ENCODE data around the gene SMAD5.

SMAD5 gene

DNA sequence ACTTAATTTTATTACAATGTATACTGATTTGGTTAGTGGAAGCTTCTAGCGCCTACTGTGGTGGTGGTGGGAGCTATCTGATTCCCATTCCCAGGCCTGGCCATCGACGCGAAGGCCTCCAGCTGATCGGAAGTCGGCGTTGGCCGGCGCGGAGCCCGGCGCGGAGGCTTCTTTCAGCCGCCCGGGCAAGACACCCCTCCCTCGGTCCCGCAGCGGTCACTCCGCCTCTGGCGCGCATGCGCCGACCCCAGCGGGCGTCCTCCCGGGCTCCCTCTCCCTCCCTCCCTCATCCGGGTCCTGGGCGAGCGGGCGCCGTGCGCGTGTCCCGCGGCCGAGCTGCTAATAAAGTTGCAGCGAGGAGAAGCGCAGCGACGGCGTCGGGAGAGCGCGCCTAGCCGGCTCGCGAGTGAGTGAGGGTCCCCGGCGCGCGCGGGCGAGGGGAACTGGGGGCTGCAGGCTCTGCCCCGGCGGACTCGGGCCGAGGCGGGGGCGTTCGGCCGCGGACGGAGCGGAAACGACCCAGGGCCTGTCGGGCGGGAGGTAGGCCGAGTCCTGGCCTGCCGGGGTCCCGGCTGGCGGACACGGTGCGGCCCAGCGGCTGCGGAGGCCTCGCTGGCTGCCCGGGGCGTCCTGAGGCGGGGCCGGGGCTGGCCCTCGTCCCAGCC lies at the start of gene SMAD5:
Gene SMAD5, plus strand, starts transcription at position 289 of the 665 bp plus-strand sequence. CDS start 20,916 bp downstream, outside the sequence.
- peak; percentile 84 for DNase-seq

DNA sequence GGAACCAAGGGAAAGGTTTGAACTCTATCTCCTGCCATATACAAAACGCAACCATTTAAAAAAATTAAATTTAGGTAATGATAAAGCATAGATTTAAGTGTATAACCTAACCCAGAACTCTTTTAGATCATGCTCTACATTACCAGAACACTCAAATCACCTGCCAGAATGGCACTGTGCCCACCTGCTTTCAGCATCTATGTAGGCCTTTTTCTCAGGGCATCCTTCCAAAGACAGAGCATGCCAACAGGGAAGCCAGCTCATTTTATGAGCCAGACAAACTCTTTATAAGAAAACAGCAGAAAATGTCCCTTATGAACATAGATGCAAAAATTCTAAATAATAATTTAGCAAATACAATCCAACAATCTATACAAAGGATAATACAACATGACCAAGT lies 47.9 kb upstream of the SMAD5 start:
- peak; percentile 13 for DNase-seq

DNA sequence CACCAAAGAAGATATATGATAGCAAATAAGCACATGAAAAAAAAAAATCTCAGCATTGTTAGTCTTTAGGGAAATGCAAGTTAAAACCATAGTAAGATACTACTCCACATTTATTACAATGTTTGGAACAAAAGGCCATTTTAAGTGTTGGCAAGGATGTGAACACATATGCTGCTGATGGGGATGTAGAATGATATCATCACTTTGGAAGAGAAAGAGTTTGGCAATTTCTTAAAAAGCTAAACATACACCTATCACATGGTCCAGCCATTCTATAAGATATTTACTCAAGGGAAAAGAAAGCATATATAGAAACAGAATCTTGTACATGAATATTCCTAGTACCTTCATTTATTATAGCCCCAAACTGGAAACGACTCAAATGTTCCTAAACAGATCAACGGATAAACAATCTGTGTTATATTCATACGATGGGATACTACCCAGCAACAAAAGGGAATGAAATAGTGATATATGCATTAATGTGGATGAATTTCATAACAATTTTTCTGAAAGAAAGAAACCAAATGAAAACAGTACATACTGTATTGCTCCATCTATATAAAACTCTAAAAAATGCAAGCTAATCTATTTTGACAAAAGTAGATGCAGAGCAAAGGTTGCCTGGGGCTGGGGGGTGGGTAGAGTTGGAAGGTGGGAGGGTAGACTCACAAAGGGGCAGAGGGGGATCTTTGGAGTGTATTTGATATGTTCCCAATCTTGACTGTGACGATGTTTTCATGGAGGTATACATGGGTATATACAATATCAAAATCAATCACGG lies 45.7 kb upstream of the SMAD5 start:
- no peak for DNase-seq

- DNase-seq: no peak
Observed at GRCh38 chr5:136087961-136088871, 44.4 kb upstream of the SMAD5 start.

- no peak for DNase-seq
Observed at GRCh38 chr5:136089791-136090190, 42.9 kb upstream of the SMAD5 start.

DNA sequence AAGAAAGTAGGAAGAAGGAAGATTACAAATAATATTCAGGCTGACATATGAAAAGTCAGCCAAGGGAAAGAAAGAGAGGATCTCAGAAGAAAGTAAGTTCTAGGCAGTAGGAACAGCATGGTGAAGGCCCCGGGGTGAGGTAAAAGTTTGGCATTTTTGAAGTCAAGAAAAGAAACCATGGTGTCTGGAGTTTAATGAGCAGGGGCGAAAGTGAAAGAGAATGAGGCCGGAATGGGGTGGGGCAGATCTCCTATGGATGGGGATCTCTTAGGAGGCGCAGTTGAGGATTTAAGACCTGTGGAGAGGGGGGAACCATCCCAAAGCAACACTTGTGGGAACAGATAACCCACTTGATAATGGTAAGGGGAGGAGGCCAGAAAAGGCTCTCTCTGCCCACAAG lies 42.3 kb upstream of the SMAD5 start:
- no peak for DNase-seq

DNA sequence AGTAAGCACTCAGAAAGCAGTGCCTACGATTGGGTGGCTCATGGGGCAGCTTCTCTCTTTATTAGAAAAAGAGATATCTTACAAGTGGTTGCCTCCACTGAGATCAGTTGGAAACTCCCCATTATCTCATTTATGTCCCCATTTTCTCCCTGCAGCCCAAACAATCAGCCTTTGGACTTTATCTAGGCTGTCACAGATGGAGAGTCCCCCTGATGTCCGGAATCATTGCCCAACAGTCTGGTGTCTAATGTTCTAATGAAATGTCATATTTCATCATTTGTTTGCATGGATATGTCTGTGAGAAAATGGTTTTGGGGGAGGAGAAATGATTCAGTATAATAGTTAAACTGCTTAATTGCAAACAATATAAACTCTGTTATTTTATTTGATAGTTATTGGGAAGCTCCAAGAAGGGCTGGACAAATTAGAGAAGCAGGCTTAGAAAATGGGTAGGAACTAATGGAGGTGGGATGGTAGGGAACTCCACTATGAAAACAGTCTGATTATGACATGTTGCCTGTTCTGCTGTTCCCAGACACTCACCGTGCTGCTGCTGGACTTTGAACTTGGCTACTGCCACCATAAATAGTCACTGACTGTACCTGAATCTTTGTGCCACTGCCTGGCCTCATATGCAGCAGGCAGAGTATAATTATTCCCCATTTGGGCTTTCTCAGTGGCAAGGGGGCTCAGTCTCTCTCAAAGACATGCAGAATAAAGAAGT lies 38.3 kb upstream of the SMAD5 start:
- no peak for DNase-seq

- no peak for DNase-seq
Observed at GRCh38 chr5:136094913-136095641, 37.6 kb upstream of the SMAD5 start.

- no peak for DNase-seq
Observed at GRCh38 chr5:136098176-136098575, 34.5 kb upstream of the SMAD5 start.

DNA sequence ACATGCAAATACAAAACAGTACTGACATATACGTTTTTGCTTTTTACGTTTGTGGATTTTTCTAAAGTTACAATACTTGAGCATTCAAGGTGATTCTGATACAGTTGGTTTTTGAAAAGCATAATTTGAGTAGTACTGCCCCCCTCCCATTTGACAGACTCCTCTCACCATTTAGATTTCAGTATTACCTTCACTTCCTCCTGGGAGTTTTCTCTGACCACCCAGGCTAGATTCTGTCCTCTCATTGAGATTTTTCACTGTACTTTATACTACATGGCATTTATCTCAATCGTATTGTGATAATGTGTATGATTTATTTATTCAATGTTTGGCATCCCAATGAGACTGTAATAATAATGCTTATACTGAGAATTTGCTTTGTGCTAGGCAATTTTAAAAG lies 32.8 kb upstream of the SMAD5 start:
- no peak for DNase-seq

DNA sequence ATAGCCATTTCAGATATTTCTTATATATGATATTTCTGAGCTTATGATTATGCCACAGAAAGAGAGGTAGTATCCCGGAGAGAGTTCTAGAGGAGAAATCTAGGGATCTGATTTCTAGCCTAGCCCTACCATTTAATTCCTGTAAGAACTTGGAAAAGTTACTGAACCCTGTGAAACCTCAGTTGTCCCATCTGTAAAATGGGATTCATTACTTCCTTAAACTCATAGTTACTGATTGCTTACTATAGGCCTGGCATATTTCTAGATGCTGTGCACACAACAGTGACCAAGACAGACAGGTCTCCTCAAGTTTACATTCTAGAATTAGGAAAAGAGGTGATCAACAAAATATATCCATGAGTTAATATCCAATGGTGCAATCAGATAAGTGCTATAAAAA lies 30.8 kb upstream of the SMAD5 start:
- no peak for DNase-seq

DNA sequence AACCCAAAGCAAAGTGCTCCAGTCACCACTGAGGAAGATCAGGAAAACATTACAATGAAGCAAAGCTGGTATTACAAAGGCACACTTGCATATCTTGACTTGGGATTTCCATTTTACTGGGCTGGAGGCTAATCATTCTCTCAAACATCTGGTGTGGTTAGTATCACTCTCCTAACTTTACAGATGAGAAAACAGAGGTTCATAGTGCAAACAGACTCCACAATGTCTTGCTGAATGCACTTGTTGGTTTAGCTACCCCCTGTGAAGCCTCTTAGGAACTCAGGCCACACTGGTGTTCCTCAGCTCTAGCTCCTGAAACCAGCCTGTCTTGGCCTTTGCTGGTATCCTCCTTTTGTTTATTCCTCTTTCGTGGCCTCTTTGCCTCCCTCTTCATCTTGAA lies 29.5 kb upstream of the SMAD5 start:
- DNase-seq: no peak

GRCh38 chr5:136104306-136104965 lies 28.2 kb upstream of the SMAD5 start:
- DNase-seq: no peak

GRCh38 chr5:136106351-136107031 lies 26.2 kb upstream of the SMAD5 start:
- DNase-seq: no peak

GRCh38 chr5:136108180-136108611 lies 24.4 kb upstream of the SMAD5 start:
- DNase-seq: no peak

DNA sequence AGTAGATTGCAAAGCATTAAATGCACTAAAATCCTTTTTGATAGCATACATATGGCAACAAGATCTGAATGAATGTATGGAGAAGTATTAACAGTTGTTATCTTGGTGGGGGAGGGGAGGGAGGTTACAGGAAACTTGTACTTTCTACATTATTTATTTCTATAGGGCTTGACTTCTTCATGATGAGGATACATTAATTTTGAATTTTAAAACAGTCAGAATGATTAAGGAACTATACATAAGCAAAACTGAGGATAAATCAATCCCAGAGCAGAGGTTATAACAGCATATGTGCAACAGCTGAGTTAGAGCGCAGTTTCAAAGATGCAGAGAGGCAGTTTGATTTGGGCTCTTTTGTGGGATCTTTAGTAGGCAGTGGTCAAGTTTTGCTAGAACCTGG lies 23.9 kb upstream of the SMAD5 start:
- no peak for DNase-seq

DNA sequence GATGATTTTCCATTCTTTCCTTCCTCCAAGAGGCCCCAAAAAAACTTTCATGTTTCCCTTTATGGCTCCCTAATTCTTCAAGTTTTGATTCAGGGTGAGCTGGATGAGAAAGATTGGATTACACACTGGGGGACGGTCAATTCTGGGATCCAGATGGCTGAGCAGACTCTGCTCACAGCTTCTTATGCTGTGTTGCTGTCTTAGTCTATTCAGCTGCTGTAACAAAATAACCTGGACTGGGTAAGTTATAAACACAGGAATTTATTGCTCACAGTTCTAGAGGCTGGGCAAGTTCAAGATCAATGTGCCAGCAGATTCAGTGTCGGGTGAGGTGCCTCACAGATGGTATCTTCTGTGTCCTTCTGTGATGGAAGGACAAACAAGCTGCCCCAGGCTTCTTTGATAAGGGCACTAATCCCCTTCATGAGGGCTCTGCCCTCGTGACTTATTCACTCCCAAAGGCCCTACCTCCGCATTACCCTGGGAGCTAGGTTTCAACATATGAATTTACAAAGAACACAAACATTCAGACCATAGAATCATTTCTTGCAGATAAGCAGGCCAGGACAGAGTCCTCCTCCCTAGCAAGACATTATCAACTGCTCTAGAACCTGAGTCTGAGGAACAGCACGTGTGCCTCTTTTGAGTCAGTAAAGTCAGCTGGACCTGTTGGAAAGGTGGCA lies 23.1 kb upstream of the SMAD5 start:
- DNase-seq: no peak

- DNase-seq: no peak
Observed at GRCh38 chr5:136113606-136114005, 19.0 kb upstream of the SMAD5 start.

DNA sequence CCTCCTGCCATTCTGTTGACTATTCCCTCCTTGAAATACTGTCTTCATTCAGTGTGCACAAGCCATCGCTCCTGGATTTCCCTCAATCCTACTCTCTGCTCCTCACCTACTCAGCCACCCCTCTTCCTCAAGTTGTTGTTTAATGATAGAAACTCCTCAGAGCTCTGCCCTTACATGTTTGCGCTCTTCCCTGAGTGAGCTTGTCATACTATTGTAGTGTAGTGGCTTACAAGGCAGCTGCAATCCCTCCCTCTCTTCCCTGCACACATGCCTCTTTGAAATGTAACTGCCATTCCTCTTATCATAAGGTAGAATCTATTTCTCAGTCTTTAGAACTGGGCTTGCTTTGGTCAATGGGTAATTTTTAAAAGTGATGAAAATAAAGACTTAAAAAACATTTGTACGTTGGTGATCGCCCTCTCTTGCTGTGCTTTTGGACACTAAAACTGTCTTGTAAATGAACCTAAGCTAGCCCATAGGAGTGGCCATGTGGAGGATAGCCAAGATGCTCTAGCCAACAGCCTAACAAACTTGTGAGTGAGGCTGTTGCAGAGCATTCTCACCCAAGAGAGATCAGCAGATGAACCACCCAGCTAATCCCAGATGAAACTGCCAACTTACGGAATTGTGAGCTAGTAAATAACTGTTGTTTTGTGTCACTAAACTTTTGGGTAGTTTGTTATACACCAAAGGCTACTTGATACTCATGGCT lies 18.1 kb upstream of the SMAD5 start:
- no peak for DNase-seq
